GM18499 (cell line): ENCODE measurements around the gene C9orf152.
"Not testable (repeated sequence)": the region's sequence is repeated elsewhere in the genome, so short reads cannot be mapped to it uniquely, and the experiment has no call there.

Source experiments
- ATAC-seq: cut with Tn5 transposase; IDR thresholded peaks from one replicate; pipeline ENCODE4 v1.9.1; 2021; ENCODE audit warnings: moderate number of reproducible peaks; ENCODE audit not compliant: insufficient read depth, unreplicated experiment

Gene C9orf152

GRCh38 chr9:110208031-110208430 is at the start of gene C9orf152:
Gene C9orf152, minus strand, starts transcription at chr9:110208159. Its CDS starts 580 bp downstream, at chr9:110207579.
- no peak for ATAC-seq

GRCh38 chr9:110257097-110257841 is 49.3 kb upstream of the C9orf152 start:
- ATAC-seq, result no peak

GRCh38 chr9:110256380-110257096 is 48.6 kb upstream of the C9orf152 start, which contains the start of gene TXN:
Gene TXN, minus strand, starts transcription at chr9:110256507. Its CDS starts 72 bp downstream, at chr9:110256435.
- peak; percentile 41 for ATAC-seq

GRCh38 chr9:110255463-110256379 is 47.8 kb upstream of the C9orf152 start:
- no peak for ATAC-seq

GRCh38 chr9:110255034-110255462 is 47.1 kb upstream of the C9orf152 start:
- no peak for ATAC-seq

GRCh38 chr9:110254500-110254899 is 46.5 kb upstream of the C9orf152 start:
- ATAC-seq, result no peak

GRCh38 chr9:110252509-110253139 is 44.7 kb upstream of the C9orf152 start:
- ATAC-seq, result no peak

GRCh38 chr9:110251770-110252169 is 43.8 kb upstream of the C9orf152 start:
- not testable (repeated sequence) for ATAC-seq

GRCh38 chr9:110251212-110251611 is 43.3 kb upstream of the C9orf152 start:
- no peak for ATAC-seq

GRCh38 chr9:110249603-110250002 is 41.6 kb upstream of the C9orf152 start:
- no peak for ATAC-seq

GRCh38 chr9:110248361-110248760 is 40.4 kb upstream of the C9orf152 start:
- ATAC-seq, result no peak

- no peak for ATAC-seq
Observed at GRCh38 chr9:110246214-110246613, 38.3 kb upstream of the C9orf152 start.

- no peak for ATAC-seq
Observed at GRCh38 chr9:110244616-110245015, 36.7 kb upstream of the C9orf152 start.

GRCh38 chr9:110241858-110242321 is 33.9 kb upstream of the C9orf152 start:
- ATAC-seq, result no peak

GRCh38 chr9:110241260-110241857 is 33.4 kb upstream of the C9orf152 start:
- ATAC-seq, result no peak

GRCh38 chr9:110240198-110240597 is 32.2 kb upstream of the C9orf152 start:
- no peak for ATAC-seq

GRCh38 chr9:110228321-110228720 is 20.4 kb upstream of the C9orf152 start:
- ATAC-seq, result no peak

GRCh38 chr9:110224583-110224982 is 16.6 kb upstream of the C9orf152 start:
- ATAC-seq, result no peak

GRCh38 chr9:110220809-110221208 is 12.8 kb upstream of the C9orf152 start:
- no peak for ATAC-seq
